HEK293T (cell line): Measurements from ENCODE around the gene SHANK3.
"Not testable (repeated sequence)": the region's sequence is repeated elsewhere in the genome, so short reads cannot be mapped to it uniquely, and the experiment has no call there.

Source experiments
- ELF4 ChIP-seq: fragments of 450-650 bp; IDR thresholded peaks from 2 replicates; pipeline ENCODE4 v1.6.1; 2017; ENCODE audit warnings: antibody characterized with exemption
- FOXA1 ChIP-seq: fragments of 450-650 bp; IDR thresholded peaks from 2 replicates; pipeline ENCODE4 v1.6.1; 2016; ENCODE audit warnings: mild to moderate bottlenecking
- SP1 ChIP-seq: fragments of 450-650 bp; IDR thresholded peaks from 2 replicates; pipeline ENCODE4 v1.6.1; 2017
- ZNF384 ChIP-seq: fragments of 450-650 bp; IDR thresholded peaks from 2 replicates; pipeline ENCODE4 v1.6.1; 2016

DNA sequence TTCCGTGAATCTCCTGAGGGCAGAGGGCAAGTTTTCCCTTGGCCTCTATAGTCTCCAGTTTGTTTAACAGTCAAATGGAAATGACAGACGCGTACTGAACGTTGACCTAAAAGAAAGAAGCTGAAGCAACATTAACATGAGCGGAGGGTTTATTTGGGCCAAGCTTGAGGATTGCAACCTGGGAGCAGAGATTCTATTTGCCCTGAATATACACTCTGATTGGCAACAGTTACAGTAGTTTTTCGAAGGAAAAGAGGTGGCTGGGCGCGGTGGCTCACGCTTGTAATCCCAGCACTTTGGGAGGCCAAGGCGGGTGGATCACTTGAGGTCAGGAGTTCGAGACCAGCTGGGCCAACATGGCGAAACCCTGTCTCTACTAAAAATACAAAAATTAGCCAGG lies 32.3 kb upstream of the SHANK3 start:
- TF ChIP-seq ELF4, SP1, FOXA1, ZNF384: not testable (repeated sequence)
